GM19193 (cell line): ENCODE measurements around the gene AK1.

Experiments
- POLR2A ChIP-seq: IDR thresholded peaks from 4 replicates; pipeline ENCODE4 v1.6.1; 2011; ENCODE audit not compliant: insufficient read depth, insufficient read length; ENCODE audit errors: extremely low read depth

The AK1 gene

GRCh38 chr9:127915801-127916719 is 38.6 kb upstream of the AK1 start:
- TF ChIP-seq POLR2A, result peak; percentile 69

- no peak for TF ChIP-seq POLR2A
Measured at GRCh38 chr9:127915325-127915752, 37.9 kb upstream of the AK1 start.

- TF ChIP-seq POLR2A, result no peak
Measured at GRCh38 chr9:127913682-127914081, 36.2 kb upstream of the AK1 start.

- no peak for TF ChIP-seq POLR2A
Measured at GRCh38 chr9:127912882-127913281, 35.4 kb upstream of the AK1 start.

- TF ChIP-seq POLR2A, result no peak
Measured at GRCh38 chr9:127912296-127912695, 34.8 kb upstream of the AK1 start.

- no peak for TF ChIP-seq POLR2A
Measured at GRCh38 chr9:127910613-127911205, 33.2 kb upstream of the AK1 start.

GRCh38 chr9:127909839-127910273 is 32.4 kb upstream of the AK1 start:
- TF ChIP-seq POLR2A, result no peak

GRCh38 chr9:127908660-127908926 is 31.1 kb upstream of the AK1 start:
- TF ChIP-seq POLR2A, result no peak

- no peak for TF ChIP-seq POLR2A
Measured at GRCh38 chr9:127907867-127908659, 30.6 kb upstream of the AK1 start.

GRCh38 chr9:127905788-127906191 is 28.3 kb upstream of the AK1 start:
- no peak for TF ChIP-seq POLR2A

- TF ChIP-seq POLR2A, result peak; percentile 13
Measured at GRCh38 chr9:127905004-127905728, 27.7 kb upstream of the AK1 start.

GRCh38 chr9:127904561-127905003 is 27.1 kb upstream of the AK1 start:
- no peak for TF ChIP-seq POLR2A

- no peak for TF ChIP-seq POLR2A
Measured at GRCh38 chr9:127903557-127904475, 26.3 kb upstream of the AK1 start.
